GM12873 (cell line): ENCODE measurements around the gene TARS3.

Source experiments
- TF ChIP-seq, protein P1 (sequence below): IDR thresholded peaks from 2 replicates; pipeline ENCODE4 v1.5.1; 2012; ENCODE audit warnings: low read depth, mild to moderate bottlenecking, moderate library complexity, low read length, control low read depth; ENCODE audit not compliant: insufficient read depth; ENCODE audit errors: missing control alignments

The TARS3 gene

DNA sequence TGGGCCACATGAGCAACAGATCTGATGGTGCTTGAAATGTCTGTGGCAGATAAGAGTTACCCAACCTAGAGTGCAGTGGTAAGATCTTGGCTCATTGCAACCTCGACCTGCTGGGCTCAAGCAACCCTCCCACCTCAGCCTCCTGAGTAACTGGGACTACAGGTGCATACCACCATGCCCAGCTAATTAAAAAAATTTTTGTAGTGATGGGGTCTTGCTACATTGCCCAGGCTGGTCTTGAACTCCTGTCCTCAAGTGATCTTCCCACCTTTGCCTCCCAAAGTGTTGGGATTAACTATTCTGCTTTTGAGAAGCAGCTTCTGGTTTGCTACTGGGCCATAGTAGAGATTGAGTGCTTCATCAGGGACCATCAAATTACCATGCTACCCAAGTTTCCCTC is 2.9 kb upstream of the TARS3 start:
- TF ChIP-seq, protein P1, sequence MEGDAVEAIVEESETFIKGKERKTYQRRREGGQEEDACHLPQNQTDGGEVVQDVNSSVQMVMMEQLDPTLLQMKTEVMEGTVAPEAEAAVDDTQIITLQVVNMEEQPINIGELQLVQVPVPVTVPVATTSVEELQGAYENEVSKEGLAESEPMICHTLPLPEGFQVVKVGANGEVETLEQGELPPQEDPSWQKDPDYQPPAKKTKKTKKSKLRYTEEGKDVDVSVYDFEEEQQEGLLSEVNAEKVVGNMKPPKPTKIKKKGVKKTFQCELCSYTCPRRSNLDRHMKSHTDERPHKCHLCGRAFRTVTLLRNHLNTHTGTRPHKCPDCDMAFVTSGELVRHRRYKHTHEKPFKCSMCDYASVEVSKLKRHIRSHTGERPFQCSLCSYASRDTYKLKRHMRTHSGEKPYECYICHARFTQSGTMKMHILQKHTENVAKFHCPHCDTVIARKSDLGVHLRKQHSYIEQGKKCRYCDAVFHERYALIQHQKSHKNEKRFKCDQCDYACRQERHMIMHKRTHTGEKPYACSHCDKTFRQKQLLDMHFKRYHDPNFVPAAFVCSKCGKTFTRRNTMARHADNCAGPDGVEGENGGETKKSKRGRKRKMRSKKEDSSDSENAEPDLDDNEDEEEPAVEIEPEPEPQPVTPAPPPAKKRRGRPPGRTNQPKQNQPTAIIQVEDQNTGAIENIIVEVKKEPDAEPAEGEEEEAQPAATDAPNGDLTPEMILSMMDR = no peak

DNA sequence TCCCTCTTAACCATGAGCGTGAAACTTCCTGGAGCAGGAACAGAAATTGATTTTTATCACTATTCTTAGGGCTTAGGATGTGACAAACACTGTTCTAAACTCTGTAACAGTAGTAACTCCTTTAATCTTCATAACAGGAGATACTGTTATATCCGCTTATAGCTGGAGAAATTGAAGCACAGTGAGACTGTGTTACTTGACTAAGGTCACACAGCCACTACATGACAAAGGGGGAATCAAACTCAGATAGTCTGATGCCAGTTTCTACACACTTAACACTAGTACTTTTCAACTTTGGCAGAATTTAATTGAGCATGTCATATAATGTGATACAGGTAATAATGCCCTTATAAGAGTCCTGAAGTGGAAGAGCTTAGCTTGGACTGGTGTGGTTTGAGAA is 800 bp upstream of the TARS3 start:
- TF ChIP-seq, protein P1 = no peak

DNA sequence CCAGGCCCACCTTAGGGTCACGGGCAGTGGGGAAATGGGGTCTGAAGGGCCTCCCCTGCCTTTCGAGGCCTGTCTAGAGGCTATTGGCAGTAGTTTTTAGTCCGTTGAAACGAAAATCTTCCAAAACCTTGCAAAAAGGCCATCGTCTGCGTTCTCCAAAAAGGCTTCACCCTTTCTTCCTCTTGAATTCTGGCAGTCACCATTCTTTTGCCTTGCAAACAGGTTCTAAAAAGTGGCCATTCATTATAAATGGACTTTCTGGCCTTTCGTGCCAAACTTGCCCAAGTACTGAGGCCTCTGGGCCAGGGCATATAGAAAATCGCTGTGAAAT is 367 bp upstream of the TARS3 start:
- TF ChIP-seq, protein P1 = no peak

DNA sequence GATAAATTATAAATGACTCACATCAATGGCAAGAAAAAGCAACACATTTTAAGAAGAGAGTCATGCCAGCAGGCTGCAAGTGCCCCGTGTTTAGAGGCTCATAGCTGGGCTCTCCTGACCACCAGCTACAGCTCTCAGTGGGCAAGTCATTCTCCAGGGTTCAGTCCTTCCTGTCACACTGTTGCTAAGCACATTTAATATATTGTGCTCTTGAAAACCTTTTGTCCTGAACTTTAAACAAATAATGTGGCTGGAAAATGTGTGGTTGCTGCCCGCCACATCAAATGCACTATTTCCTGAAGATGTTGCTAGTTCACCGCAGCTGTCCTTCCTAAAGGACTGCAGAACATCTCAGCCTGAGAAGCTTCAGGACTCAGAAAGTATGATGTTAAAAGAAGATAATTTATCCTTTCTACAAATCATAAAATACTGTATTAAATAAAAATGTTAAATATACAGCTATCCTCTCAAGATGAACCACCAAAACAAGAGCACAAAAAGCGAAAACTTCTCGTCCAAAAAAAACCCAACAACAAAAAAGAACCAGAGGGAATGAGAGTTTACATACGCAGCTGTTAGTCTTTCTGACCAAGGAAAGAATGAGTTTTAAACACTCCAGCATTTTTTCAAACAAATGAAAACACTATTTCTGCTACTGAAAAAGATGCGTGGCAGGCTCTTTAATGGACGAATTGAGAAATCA is 951 bp downstream of the TARS3 start:
- TF ChIP-seq, protein P1 = no peak

DNA sequence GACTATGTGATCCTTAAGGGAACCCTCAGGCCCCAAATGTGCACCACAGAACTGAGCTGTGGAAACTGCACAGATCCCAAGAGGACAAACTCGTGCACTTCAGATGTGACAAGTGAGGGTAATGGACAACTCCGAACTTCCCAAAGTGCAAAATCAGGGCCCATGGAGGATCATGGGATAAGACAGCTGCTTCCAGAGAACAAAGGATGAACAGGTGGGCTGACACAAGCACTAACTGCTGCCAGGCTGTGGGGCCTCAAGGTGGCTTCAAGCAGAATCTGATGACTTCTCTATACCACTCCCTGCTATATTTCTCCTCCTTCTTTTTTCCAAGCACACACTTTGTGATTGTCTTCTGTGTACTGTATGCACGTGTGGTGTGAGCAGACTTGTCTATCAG is 5.4 kb downstream of the TARS3 start:
- TF ChIP-seq, protein P1 = no peak

DNA sequence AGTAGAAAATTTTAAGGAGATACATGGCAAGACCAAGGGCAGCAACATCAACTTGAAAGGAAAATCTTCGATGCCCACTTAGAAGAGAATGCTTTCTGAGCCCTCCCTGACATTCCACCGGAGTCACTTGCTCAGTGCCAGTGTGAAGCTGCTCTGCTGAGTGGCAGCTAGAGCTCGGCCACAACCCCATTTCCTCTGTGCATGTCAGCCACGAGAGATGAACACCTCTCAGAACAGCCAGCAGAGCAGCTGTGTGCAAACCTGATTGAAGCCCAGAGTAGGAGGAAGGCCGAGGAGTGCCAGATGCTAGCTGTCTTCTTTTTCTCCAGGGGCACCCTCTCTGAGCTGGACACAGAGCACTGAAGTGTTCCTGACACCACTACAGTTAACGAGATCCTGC is 12.2 kb downstream of the TARS3 start:
- TF ChIP-seq, protein P1 = no peak

DNA sequence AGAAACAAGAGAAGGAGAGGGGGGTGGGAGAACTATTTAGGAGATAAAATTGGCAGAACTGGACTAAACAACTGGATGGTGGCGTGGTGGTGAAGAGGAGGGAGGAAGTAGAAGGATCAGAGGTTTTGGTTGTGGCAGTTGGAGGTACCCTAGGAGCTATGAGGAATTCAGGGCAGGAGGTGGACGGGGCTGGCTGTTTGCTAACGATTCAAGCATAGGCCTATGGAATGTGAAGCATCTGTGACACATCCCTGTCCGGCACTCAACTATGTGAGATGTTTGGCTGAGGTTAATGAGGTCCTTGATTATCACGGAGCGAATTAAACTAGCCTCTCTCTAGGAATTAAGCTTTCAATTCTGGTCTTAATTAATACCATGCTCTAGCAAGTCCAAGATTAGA is 13.5 kb downstream of the TARS3 start:
- TF ChIP-seq, protein P1 = no peak
